Gastroesophageal sphincter (tissue), 3 donors: ENCODE results near the gene NCF2.

Experiments
- CTCF ChIP-seq, 4 experiments: fragments of 200-600 bp in 2 of 4; fragments of 450-650 bp in 2 of 4; sonication (generic) in 1 of 4; IDR thresholded peaks; one replicate each; pipeline ENCODE4 v1.5.1; 2017 to 2019; ENCODE audit warnings: antibody characterized with exemption in 4 of 4, mild to moderate bottlenecking in 2 of 4, moderate library complexity in 2 of 4
- EP300 ChIP-seq: sonication (generic); formaldehyde crosslinking; IDR thresholded peaks from one replicate; pipeline ENCODE4 v1.6.1; 2017; ENCODE audit warnings: antibody characterized with exemption, mild to moderate bottlenecking
- POLR2A ChIP-seq, 2 donors: fragments of 450-650 bp; IDR thresholded peaks; one replicate each; pipeline ENCODE4 v1.6.1; 2017; ENCODE audit warnings: antibody characterized with exemption in 2 of 2, mild to moderate bottlenecking in 2 of 2, moderate library complexity in 1 of 2

- TF ChIP-seq POLR2A (IDR thresholded peaks at IDR 0.05) (no peak), CTCF (IDR thresholded peaks at IDR 0.05) (no peak), EP300 (no peak)
These were observed 20.8 kb upstream of the NCF2 start for GRCh38 chr1:183611021-183611420.
